GF-D8 (cell line): ENCODE data around the gene ACTG2.
A peak's percentile ranks its signal among the peaks of the same experiment; 100 is the strongest.

Experiments
- DNase-seq: peaks from one replicate; lab custom pipeline; 2025; lab: John Stamatoyannopoulos, UW

ACTG2 gene

GRCh38 chr2:73969356-73969755 lies 76.5 kb downstream of the ACTG2 start:
- DNase-seq, result peak; percentile 32
